HL-60 (cell line): ENCODE results near the gene SSNA1.

Source experiments
- DNase-seq, 2 experiments: peaks; one replicate each; pipeline ENCODE4 v3.0.0-alpha.2; 2010 to 2020; ENCODE audit warnings: low read depth in 1 of 2, low spot score in 1 of 2
- H3K27ac ChIP-seq: fragments of 250-450 bp; sonication (Bioruptor Pico); replicated peaks from 2 replicates; pipeline ENCODE4 v1.5.1; 2020; ENCODE audit warnings: mild to moderate bottlenecking, moderate library complexity
- H3K27me3 ChIP-seq: fragments of 250-450 bp; sonication (Bioruptor Pico); 2 replicates; pipeline ENCODE4 v1.5.1; 2021; ENCODE audit warnings: mild to moderate bottlenecking, moderate library complexity; ENCODE audit not compliant: insufficient read depth, poor library complexity, severe bottlenecking
- H3K4me3 ChIP-seq: replicated peaks from 2 replicates; pipeline ENCODE4 v1.5.1; 2011; ENCODE audit warnings: mild to moderate bottlenecking, control low read depth, low read length; ENCODE audit not compliant: insufficient read depth
- GABPA ChIP-seq: IDR thresholded peaks from 2 replicates; pipeline ENCODE4 v1.6.1; 2012; ENCODE audit warnings: low read depth
- POLR2AphosphoS5 ChIP-seq: IDR thresholded peaks from 2 replicates; pipeline ENCODE4 v1.6.1; 2012; ENCODE audit warnings: low read depth
- SPI1 ChIP-seq: IDR thresholded peaks from 2 replicates; pipeline ENCODE4 v1.6.1; 2012; ENCODE audit warnings: low read depth, mild to moderate bottlenecking, borderline replicate concordance
- TF ChIP-seq, protein P1 (sequence below): IDR thresholded peaks from one replicate; pipeline ENCODE4 v1.5.1; 2011; ENCODE audit warnings: low read length, control low read depth, inconsistent platforms; ENCODE audit not compliant: insufficient read depth
- TF ChIP-seq, protein P2 (sequence below): IDR thresholded peaks from 2 replicates; pipeline ENCODE4 v1.6.1; 2012; ENCODE audit warnings: low read depth; ENCODE audit not compliant: insufficient replicate concordance

SSNA1 gene

DNA sequence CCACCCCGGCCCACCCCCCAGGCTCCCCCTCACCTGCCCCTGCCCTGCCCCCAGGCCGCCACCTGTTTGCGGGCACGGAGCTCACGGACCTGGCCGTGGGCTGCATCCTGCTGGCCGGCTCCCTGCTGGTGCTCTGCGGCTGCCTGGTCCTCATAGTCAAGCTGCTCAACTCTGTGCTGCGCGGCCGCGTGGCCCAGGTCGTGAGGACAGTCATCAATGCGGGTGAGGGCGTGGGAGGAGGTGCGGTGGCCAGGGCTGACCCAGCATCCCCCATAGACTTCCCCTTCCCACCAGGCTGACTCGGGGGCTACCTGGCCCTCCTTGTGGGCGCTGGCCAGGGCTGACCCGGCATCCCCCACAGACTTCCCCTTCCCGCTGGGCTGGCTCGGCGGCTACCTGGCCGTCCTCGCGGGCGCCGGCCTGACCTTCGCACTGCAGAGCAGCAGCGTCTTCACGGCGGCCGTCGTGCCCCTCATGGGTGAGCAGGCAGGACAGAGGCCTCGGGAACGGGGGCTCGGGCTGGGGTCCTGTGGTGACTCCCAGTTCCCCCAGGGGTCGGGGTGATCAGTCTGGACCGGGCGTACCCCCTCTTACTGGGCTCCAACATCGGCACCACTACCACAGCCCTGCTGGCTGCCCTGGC is 45.7 kb downstream of the SSNA1 start:
- TF ChIP-seq POLR2AphosphoS5: no peak
- TF ChIP-seq, protein P1, sequence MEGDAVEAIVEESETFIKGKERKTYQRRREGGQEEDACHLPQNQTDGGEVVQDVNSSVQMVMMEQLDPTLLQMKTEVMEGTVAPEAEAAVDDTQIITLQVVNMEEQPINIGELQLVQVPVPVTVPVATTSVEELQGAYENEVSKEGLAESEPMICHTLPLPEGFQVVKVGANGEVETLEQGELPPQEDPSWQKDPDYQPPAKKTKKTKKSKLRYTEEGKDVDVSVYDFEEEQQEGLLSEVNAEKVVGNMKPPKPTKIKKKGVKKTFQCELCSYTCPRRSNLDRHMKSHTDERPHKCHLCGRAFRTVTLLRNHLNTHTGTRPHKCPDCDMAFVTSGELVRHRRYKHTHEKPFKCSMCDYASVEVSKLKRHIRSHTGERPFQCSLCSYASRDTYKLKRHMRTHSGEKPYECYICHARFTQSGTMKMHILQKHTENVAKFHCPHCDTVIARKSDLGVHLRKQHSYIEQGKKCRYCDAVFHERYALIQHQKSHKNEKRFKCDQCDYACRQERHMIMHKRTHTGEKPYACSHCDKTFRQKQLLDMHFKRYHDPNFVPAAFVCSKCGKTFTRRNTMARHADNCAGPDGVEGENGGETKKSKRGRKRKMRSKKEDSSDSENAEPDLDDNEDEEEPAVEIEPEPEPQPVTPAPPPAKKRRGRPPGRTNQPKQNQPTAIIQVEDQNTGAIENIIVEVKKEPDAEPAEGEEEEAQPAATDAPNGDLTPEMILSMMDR: no peak
- TF ChIP-seq, protein P2, sequence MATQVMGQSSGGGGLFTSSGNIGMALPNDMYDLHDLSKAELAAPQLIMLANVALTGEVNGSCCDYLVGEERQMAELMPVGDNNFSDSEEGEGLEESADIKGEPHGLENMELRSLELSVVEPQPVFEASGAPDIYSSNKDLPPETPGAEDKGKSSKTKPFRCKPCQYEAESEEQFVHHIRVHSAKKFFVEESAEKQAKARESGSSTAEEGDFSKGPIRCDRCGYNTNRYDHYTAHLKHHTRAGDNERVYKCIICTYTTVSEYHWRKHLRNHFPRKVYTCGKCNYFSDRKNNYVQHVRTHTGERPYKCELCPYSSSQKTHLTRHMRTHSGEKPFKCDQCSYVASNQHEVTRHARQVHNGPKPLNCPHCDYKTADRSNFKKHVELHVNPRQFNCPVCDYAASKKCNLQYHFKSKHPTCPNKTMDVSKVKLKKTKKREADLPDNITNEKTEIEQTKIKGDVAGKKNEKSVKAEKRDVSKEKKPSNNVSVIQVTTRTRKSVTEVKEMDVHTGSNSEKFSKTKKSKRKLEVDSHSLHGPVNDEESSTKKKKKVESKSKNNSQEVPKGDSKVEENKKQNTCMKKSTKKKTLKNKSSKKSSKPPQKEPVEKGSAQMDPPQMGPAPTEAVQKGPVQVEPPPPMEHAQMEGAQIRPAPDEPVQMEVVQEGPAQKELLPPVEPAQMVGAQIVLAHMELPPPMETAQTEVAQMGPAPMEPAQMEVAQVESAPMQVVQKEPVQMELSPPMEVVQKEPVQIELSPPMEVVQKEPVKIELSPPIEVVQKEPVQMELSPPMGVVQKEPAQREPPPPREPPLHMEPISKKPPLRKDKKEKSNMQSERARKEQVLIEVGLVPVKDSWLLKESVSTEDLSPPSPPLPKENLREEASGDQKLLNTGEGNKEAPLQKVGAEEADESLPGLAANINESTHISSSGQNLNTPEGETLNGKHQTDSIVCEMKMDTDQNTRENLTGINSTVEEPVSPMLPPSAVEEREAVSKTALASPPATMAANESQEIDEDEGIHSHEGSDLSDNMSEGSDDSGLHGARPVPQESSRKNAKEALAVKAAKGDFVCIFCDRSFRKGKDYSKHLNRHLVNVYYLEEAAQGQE: no peak
- TF ChIP-seq GABPA: no peak
- no peak for TF ChIP-seq SPI1
- DNase-seq: no peak
- Histone ChIP-seq H3K4me3 (no peak overlapping the region), H3K27me3 (peaks cover 14% of the 10 kb centered on the region), H3K27ac (no peak overlapping the region)

DNA sequence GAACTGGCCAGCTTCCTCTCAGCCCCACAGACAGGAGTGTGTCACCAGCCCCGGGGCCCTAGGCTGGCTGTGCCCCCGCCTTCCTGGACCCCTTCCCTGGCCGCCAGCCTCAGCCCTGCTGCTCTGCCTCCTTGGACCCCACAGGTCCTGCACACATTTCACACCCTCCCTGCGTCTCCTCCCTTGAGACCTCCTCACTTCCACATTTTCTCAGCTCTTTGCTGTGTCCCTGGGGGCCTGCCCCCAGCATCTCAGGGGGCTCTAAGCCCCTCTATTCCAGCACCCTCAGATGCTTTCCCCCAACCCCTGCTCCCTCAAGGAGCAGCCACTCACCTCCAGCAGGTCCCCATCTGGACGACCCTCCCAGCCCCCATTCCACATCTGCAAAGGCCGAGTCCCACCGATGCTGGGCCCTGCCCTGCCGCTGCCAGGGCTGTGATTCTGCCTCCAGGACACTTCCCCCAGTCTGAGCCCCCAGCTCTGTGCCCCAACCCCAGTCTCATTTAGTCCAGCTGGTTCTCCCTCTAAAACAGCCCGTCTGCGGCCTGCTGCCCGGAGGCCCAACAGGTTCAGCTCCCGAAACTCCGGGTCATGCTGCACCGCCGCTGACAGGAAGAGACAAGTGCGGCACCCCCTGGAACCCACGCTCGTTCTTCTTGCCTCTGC is 46.4 kb downstream of the SSNA1 start:
- Histone ChIP-seq H3K27me3 (peaks cover 14% of the 10 kb centered on the region), H3K4me3 (no peak overlapping the region), H3K27ac (no peak overlapping the region)
- no peak for DNase-seq
- TF ChIP-seq SPI1 (peak; percentile 68; the same call in 1 of the 2 replicates), GABPA (no peak)

DNA sequence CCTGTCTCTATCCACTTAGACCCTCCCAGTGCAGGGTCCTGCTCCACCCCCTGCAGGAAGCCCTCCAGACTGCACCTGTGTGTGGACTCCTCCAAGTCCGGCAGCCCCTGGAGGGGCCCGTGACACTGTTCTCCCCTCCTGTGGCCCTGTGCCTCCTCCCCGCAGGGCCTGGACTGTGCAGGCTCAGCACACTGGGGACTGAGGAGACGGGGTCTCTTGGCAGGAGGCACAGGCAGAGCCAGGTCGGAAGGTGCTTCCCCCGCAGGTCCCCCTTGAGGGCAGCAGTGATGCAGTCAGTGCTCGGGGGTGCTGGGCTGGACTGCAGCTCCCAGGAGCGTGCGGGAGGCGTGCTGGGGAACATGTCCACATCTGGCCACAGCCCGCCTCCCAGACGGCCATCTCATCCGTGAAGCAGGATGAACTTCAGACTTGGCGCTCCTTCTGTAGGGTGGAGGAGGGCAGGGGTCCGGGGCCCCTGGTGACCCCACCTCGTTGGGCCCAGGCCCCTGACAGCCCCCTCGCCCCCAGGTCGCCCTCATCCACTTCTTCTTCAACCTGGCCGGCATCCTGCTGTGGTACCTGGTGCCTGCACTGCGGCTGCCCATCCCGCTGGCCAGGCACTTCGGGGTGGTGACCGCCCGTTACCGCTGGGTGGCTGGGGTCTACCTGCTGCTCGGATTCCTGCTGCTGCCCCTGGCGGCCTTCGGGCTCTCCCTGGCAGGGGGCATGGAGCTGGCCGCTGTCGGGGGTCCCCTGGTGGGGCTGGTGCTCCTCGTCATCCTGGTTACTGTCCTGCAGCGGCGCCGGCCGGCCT is 47.2 kb downstream of the SSNA1 start:
- DNase-seq: no peak
- peaks cover 14% of the 10 kb centered on the region for H3K27me3 ChIP-seq
- H3K4me3 ChIP-seq: no peak overlapping the region
- H3K27ac ChIP-seq: no peak overlapping the region
- TF ChIP-seq GABPA: no peak
- TF ChIP-seq POLR2AphosphoS5: no peak
- TF ChIP-seq, protein P2: no peak
- no peak for TF ChIP-seq SPI1
- TF ChIP-seq, protein P1: no peak

DNA sequence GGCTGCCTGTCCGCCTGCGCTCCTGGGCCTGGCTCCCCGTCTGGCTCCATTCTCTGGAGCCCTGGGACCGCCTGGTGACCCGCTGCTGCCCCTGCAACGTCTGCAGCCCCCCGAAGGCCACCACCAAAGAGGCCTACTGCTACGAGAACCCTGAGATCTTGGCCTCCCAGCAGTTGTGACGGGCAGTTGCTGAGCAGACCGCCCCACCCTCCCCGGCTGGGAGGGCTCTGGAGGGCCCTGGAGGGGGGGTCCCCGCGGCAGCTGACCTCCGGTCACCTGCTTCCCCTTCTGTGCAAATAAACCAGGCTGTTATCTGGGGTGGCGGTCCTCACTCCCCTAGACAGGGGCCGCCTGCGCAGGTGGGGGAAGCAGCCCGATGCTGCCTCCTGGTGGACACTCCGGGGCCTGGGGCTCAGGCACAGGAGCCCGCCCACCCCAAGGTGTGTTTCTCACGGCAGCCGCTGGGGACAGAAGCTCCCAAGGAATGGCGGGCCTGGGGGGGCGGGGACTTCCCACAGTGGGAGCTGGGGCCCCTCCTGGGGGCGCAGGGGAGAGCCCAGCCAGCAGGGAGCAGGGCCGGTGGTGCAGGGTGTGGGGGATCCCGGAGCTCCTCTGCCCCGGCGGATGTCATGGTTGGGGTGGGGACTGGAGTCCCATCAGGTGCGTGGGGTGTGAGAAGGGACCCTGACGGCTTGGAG is 47.9 kb downstream of the SSNA1 start:
- Histone ChIP-seq H3K4me3 (peak overlapping the region; percentile 12), H3K27ac (peak overlapping the region; percentile 71), H3K27me3 (peaks cover 14% of the 10 kb centered on the region)
- peak; percentile 88 to 90 for DNase-seq
- TF ChIP-seq, protein P1: peak; percentile 89
- TF ChIP-seq POLR2AphosphoS5 (no peak), SPI1 (no peak), GABPA (no peak)
- TF ChIP-seq, protein P2: no peak
